ENCODE measurements around the gene MICU2.

DNA sequence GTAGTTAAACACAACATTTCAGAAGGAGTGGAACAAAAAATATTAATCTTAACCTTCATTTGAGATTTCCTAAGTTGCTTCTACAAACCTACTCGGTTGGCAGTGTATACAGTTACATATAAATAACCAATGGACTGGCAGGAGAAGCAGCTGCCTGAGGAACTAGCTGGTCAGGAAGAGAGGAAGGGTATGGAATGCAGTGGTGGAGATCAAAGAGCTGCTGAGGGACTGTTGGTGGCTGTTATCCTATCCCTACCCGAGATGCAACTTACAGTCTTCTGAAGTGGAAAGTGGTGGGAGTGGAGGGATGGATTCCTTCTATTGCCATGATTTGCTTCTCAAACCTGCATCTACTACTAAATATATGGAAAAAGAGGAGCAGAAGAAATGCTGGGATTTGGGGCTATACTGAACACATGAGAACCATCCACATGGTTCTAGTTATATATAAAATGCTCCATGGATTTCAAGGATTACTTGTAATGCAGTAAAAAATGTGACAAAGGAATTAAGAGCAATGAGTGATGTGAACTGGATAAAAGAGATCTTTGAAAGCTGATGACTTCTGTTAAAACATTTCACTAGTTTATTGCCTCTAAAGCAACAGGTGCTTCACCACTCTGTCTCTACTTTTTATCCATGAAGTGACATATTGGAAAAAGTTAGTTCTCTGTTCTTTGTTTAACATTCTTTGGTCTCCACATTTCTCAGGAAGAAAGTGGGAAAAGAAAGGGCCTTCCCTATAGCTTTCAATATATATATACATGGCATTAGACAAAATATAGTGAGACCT is 29.9 kb downstream of the MICU2 start:
- TF ChIP-seq, protein P1, sequence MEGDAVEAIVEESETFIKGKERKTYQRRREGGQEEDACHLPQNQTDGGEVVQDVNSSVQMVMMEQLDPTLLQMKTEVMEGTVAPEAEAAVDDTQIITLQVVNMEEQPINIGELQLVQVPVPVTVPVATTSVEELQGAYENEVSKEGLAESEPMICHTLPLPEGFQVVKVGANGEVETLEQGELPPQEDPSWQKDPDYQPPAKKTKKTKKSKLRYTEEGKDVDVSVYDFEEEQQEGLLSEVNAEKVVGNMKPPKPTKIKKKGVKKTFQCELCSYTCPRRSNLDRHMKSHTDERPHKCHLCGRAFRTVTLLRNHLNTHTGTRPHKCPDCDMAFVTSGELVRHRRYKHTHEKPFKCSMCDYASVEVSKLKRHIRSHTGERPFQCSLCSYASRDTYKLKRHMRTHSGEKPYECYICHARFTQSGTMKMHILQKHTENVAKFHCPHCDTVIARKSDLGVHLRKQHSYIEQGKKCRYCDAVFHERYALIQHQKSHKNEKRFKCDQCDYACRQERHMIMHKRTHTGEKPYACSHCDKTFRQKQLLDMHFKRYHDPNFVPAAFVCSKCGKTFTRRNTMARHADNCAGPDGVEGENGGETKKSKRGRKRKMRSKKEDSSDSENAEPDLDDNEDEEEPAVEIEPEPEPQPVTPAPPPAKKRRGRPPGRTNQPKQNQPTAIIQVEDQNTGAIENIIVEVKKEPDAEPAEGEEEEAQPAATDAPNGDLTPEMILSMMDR (IDR thresholded peaks at IDR 0.05), result no peak
- no peak for TF ChIP-seq POLR2A (IDR thresholded peaks at IDR 0.05)
